ENCODE results near the gene FCER2. TPM values are rescaled to one million over a fixed set of nuclear protein-coding genes. Genes with fewer than 3 reads are reported as not detected.

The FCER2 gene
- total RNA-seq, 1 experiment from 2014 or later = 0.48 TPM

DNA sequence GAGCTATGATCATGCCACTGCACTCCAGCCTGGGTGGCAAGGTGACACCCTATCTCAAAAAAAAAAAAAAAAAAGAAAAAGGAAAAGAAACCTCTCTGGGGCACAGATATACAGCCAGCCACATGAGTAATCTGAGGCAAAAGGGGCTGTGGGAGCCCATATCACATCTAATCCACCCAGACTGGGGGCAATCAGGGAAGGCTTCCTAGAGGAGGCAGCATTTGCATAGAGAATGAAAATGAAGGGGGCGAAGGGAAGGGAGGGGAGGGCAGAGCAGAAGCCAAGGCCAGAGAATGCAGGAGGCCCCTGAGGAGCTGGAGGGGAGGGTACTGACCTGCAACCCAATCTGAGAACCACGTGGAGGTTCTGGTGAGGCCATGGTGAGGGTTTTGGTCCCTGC lies 51.8 kb downstream of the FCER2 start (continued):
- TF ChIP-seq, protein P1, sequence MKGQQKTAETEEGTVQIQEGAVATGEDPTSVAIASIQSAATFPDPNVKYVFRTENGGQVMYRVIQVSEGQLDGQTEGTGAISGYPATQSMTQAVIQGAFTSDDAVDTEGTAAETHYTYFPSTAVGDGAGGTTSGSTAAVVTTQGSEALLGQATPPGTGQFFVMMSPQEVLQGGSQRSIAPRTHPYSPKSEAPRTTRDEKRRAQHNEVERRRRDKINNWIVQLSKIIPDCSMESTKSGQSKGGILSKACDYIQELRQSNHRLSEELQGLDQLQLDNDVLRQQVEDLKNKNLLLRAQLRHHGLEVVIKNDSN (CRISPR knock-in tag; IDR thresholded peaks at IDR 0.05) = no peak

DNA sequence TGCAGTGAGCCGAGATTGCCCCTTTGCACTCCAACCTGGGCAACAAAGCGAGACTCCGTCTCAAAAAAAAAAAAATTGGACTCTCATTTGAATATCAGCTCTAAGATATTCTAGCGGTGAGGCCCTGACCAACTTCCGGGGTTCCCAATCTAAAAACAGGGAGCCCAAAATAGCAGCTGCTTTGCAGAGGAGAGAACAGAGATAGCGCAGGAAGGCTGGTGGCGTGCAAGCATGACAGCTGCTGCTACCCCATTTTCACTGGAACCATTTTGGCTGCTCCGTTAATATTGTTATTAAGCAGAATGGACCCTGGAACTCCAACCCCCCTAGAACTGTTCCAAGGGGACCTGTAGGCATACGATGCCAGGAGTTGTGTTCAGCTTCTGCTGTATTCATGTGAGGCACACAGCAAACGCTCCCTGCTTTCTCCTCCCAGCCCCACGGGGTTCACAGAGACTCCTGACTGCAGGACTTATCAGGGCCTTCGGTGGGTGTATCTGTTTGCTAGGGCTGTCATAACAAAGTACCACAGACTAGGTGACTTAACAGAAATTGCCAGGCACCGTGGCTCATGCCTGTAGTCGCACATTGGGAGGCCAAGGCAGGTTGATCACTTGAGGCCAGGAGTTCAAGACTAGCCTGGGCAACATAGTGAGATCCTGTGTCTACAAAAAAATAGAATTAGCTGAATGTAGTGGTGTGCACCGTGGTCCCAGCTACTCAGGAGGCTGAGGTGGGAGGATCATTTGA lies 53.5 kb downstream of the FCER2 start:
- no peak overlapping the region for H3K27ac Mint-ChIP-seq
- CTCF ChIA-PET = interaction anchor here (0.6 to 1.6 kb wide), 3 partner anchors 32 to 1602 kb away, joined by 3 to 6 read pairs (median 5); partner anchors contain the start of gene TRAPPC5
- no peak for ATAC-seq
- peaks cover 7% of the 10 kb centered on the region for H3K4me1 Mint-ChIP-seq
- H3K27me3 Mint-ChIP-seq (ENCODE audit: low read depth) = peaks cover 31% of the 10 kb centered on the region
- no peak for DNase-seq (ENCODE audit: low spot score)
- TF ChIP-seq ZNF121 (CRISPR knock-in tag; IDR thresholded peaks at IDR 0.05) (peak; percentile 79; the same call in 1 of the 2 replicates), NFYB (CRISPR knock-in tag; conservative IDR thresholded peaks at IDR 0.05; ENCODE audit: low read depth) (no peak), ATF1 (CRISPR knock-in tag; IDR thresholded peaks at IDR 0.05) (no peak), MYBL2 (CRISPR knock-in tag; IDR thresholded peaks at IDR 0.05) (no peak), IRF2 (CRISPR knock-in tag; IDR thresholded peaks at IDR 0.05; ENCODE audit: borderline replicate concordance, low read depth) (no peak)
- H3K36me3 Mint-ChIP-seq = no peaks in the 10 kb centered on the region
- no peaks in the 10 kb centered on the region for H3K9me3 Mint-ChIP-seq
- no peak overlapping the region for H3K4me3 Mint-ChIP-seq
- POLR2A ChIA-PET = interaction anchor here (0.6 kb wide), 2 partner anchors 8 to 353 kb away, joined by 3 to 4 read pairs; no protein-coding TSS in a partner anchor

DNA sequence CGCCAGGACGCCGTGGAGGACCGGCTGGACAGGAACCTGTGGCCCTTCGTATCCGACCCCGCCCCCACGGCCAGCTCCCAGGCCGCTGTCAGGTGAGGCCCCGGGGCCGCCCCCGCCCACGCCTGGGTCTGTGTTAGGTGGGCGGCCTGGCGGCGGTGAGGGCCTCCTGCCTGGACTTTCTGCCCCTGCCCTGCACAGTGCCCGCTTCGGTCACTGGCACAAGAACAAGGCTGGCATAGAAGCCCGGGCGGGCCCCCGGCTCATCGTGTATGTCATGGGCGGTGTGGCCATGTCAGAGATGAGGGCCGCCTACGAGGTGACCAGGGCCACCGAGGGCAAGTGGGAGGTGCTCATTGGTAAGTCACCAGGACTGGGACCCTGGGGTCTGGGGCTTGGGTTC lies 54.8 kb downstream of the FCER2 start:
- H3K36me3 Mint-ChIP-seq = no peaks in the 10 kb centered on the region
- DNase-seq (ENCODE audit: low spot score) (no peak), ATAC-seq (no peak)
- no peak for TF ChIP-seq FOXJ3 (CRISPR knock-in tag; IDR thresholded peaks at IDR 0.05; ENCODE audit: borderline replicate concordance)
- no peak for TF ChIP-seq SMAD4 (CRISPR knock-in tag; IDR thresholded peaks at IDR 0.05)
- TF ChIP-seq ZNF423 (CRISPR knock-in tag; IDR thresholded peaks at IDR 0.05) = no peak
- TF ChIP-seq NFE2L1 (CRISPR knock-in tag; IDR thresholded peaks at IDR 0.05) = no peak
- no peak for TF ChIP-seq ZBTB21 (CRISPR knock-in tag; IDR thresholded peaks at IDR 0.05; ENCODE audit: borderline replicate concordance)
- TF ChIP-seq, protein P2, sequence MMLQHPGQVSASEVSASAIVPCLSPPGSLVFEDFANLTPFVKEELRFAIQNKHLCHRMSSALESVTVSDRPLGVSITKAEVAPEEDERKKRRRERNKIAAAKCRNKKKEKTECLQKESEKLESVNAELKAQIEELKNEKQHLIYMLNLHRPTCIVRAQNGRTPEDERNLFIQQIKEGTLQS (CRISPR knock-in tag; conservative IDR thresholded peaks at IDR 0.05) = no peak
- no peak for TF ChIP-seq TEAD1 (CRISPR knock-in tag; IDR thresholded peaks at IDR 0.05)
- TF ChIP-seq, protein P3, sequence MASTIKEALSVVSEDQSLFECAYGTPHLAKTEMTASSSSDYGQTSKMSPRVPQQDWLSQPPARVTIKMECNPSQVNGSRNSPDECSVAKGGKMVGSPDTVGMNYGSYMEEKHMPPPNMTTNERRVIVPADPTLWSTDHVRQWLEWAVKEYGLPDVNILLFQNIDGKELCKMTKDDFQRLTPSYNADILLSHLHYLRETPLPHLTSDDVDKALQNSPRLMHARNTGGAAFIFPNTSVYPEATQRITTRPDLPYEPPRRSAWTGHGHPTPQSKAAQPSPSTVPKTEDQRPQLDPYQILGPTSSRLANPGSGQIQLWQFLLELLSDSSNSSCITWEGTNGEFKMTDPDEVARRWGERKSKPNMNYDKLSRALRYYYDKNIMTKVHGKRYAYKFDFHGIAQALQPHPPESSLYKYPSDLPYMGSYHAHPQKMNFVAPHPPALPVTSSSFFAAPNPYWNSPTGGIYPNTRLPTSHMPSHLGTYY (CRISPR knock-in tag; IDR thresholded peaks at IDR 0.05) = no peak
- TF ChIP-seq ZNF317 (CRISPR knock-in tag; IDR thresholded peaks at IDR 0.05; ENCODE audit: borderline replicate concordance, low read depth) = no peak
- no peak for TF ChIP-seq SP1 (CRISPR knock-in tag; conservative IDR thresholded peaks at IDR 0.05)
- no peak for TF ChIP-seq GTF2I (CRISPR knock-in tag; conservative IDR thresholded peaks at IDR 0.05)
- TF ChIP-seq CREB1 (CRISPR knock-in tag; IDR thresholded peaks at IDR 0.05) = no peak
- TF ChIP-seq MYBL2 (CRISPR knock-in tag; IDR thresholded peaks at IDR 0.05) = no peak
- no peak for TF ChIP-seq ZNF416 (CRISPR knock-in tag; IDR thresholded peaks at IDR 0.05)
- no peak for TF ChIP-seq TP53 (CRISPR knock-in tag; IDR thresholded peaks at IDR 0.05)
- TF ChIP-seq, protein P4, sequence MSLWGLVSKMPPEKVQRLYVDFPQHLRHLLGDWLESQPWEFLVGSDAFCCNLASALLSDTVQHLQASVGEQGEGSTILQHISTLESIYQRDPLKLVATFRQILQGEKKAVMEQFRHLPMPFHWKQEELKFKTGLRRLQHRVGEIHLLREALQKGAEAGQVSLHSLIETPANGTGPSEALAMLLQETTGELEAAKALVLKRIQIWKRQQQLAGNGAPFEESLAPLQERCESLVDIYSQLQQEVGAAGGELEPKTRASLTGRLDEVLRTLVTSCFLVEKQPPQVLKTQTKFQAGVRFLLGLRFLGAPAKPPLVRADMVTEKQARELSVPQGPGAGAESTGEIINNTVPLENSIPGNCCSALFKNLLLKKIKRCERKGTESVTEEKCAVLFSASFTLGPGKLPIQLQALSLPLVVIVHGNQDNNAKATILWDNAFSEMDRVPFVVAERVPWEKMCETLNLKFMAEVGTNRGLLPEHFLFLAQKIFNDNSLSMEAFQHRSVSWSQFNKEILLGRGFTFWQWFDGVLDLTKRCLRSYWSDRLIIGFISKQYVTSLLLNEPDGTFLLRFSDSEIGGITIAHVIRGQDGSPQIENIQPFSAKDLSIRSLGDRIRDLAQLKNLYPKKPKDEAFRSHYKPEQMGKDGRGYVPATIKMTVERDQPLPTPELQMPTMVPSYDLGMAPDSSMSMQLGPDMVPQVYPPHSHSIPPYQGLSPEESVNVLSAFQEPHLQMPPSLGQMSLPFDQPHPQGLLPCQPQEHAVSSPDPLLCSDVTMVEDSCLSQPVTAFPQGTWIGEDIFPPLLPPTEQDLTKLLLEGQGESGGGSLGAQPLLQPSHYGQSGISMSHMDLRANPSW (CRISPR knock-in tag; conservative IDR thresholded peaks at IDR 0.05; ENCODE audit: low read depth) = no peak
- TF ChIP-seq ZNF396 (CRISPR knock-in tag; IDR thresholded peaks at IDR 0.05; ENCODE audit: borderline replicate concordance) = no peak
- TF ChIP-seq, protein P5, sequence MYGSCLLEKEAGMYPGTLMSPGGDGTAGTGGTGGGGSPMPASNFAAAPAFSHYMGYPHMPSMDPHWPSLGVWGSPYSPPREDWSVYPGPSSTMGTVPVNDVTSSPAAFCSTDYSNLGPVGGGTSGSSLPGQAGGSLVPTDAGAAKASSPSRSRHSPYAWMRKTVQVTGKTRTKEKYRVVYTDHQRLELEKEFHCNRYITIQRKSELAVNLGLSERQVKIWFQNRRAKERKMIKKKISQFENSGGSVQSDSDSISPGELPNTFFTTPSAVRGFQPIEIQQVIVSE (CRISPR knock-in tag; IDR thresholded peaks at IDR 0.05; ENCODE audit: borderline replicate concordance) = no peak
- peaks cover 1% of the 10 kb centered on the region for H3K4me1 Mint-ChIP-seq
- no peak overlapping the region for H3K27ac Mint-ChIP-seq
- no peak overlapping the region for H3K4me3 Mint-ChIP-seq
- H3K27me3 Mint-ChIP-seq (ENCODE audit: low read depth) = peaks cover 18% of the 10 kb centered on the region
- H3K9me3 Mint-ChIP-seq = no peaks in the 10 kb centered on the region
- ChIA-PET CTCF (no interaction called here), POLR2A (interaction anchor here (0.6 kb wide), 1 partner anchor 9 kb away, joined by 3 read pairs; no protein-coding TSS in a partner anchor)

Data from WTC11 (cell line).